HCT116 (cell line): Measurements from ENCODE around the gene GPR39. TPM values are rescaled to one million over a fixed set of nuclear protein-coding genes. Genes with fewer than 3 reads are reported as not detected.

ENCODE experiments used
- ATAC-seq: fragments of 200-7000 bp; cut with Tn5 transposase; 2 replicates; pipeline ENCODE4 v1.9.1; 2020; ENCODE audit warnings: mild to moderate bottlenecking, moderate library complexity
- BruUV-seq: library from RNA; stranded (reverse); fragments of 400-500 nt; replicated peaks from 2 replicates; lab custom pipeline; 2021; lab: Mats Ljungman, UMichigan
- CTCF ChIA-PET: fragments of 300-600 bp; sonication (Branson Sonifier 250); formaldehyde crosslinking; loops from one replicate; lab custom pipeline; 2021; ENCODE audit warnings: antibody characterized with exemption; lab: Charles Lee
- POLR2A ChIA-PET: fragments of 300-600, 350-600 bp; sonication (Branson Sonifier 250); formaldehyde crosslinking; loops from one replicate; lab custom pipeline; 2021; ENCODE audit warnings: antibody characterized with exemption; lab: Charles Lee
- RAD21 ChIA-PET, 2 experiments: fragments of 300-600 bp; sonication (Branson Sonifier 250); formaldehyde crosslinking; loops; one replicate each; lab custom pipeline; 2023; ENCODE audit warnings: low total read pairs in 2 of 2; ENCODE audit not compliant: uncharacterized antibody in 2 of 2, unreplicated experiment in 2 of 2, low non-redundant PET in 1 of 2; lab: Charles Lee
- DNase-seq: peaks from one replicate; pipeline ENCODE4 v3.0.0-alpha.2; 2010; ENCODE audit warnings: low read depth, low spot score
- H2AFZ ChIP-seq: fragments of 200-600 bp; shearing (Covaris generic), sonication (generic); 2 replicates; pipeline ENCODE4 v1.6.1; 2017; ENCODE audit warnings: low read depth, mixed run types, mixed read lengths, antibody characterized with exemption, low read length; ENCODE audit not compliant: poor library complexity, severe bottlenecking
- H3K27ac ChIP-seq: 2 replicates; pipeline ENCODE4 v1.5.1; 2012; ENCODE audit warnings: low read depth, low read length
- H3K27me3 ChIP-seq: fragments of 200-600 bp; sonication (generic); 2 replicates; pipeline ENCODE4 v1.6.1; 2016; ENCODE audit warnings: mixed run types, low read length, mixed read lengths; ENCODE audit not compliant: insufficient read depth
- H3K36me3 ChIP-seq, 2 experiments: fragments of 200-500 bp in 1 of 2; fragments of 200-600 bp in 1 of 2; sonication (Bioruptor generic) in 1 of 2; sonication (generic) in 1 of 2; 2 replicates each; pipeline versions ENCODE4 v1.5.1 to v1.6.1; 2014 to 2016; ENCODE audit warnings: low read length in 2 of 2, inconsistent platforms in 1 of 2, mixed read lengths in 1 of 2, mixed run types in 1 of 2; ENCODE audit not compliant: insufficient read depth in 2 of 2, control insufficient read depth in 1 of 2
- H3K4me1 ChIP-seq, 2 experiments: fragments of 200-600 bp in 1 of 2; sonication (generic) in 1 of 2; 2 replicates each; pipeline versions ENCODE4 v1.5.1 to v1.6.1; 2012 to 2017; ENCODE audit warnings: low read length in 2 of 2, inconsistent platforms in 1 of 2, mild to moderate bottlenecking in 1 of 2, mixed read lengths in 1 of 2, mixed run types in 1 of 2, moderate library complexity in 1 of 2; ENCODE audit not compliant: insufficient read depth in 2 of 2, control insufficient read depth in 1 of 2
- H3K4me2 ChIP-seq: fragments of 200-600 bp; sonication (generic); 2 replicates; pipeline ENCODE4 v1.6.1; 2017; ENCODE audit warnings: mixed run types, low read length, mixed read lengths
- H3K4me3 ChIP-seq, 2 experiments: fragments of 200-600 bp in 1 of 2; sonication (generic) in 1 of 2; replicated peaks in 1 of 2; 2 replicates each; pipeline ENCODE4 v1.5.1; 2011 to 2016; ENCODE audit warnings: low read length in 2 of 2, control low read depth in 1 of 2, low read depth in 1 of 2, mild to moderate bottlenecking in 1 of 2, mixed read lengths in 1 of 2, mixed run types in 1 of 2
- H3K79me2 ChIP-seq: fragments of 200-600 bp; sonication (generic); 2 replicates; pipeline ENCODE4 v1.6.1; 2017; ENCODE audit warnings: mild to moderate bottlenecking, mixed run types, low read length, moderate library complexity, mixed read lengths; ENCODE audit not compliant: insufficient read depth
- H3K9ac ChIP-seq: fragments of 200-600 bp; sonication (generic); 2 replicates; pipeline ENCODE4 v1.6.1; 2016; ENCODE audit warnings: low read length, mixed read lengths
- H3K9me2 ChIP-seq: fragments of 200-600 bp; sonication (generic), shearing (Covaris generic); 2 replicates; pipeline ENCODE4 v1.6.1; 2017; ENCODE audit warnings: mixed run types, mild to moderate bottlenecking, moderate library complexity; ENCODE audit not compliant: insufficient read depth
- H3K9me3 ChIP-seq, 2 experiments: fragments of 200-500 bp in 1 of 2; fragments of 200-600 bp in 1 of 2; sonication (Bioruptor generic) in 1 of 2; sonication (generic) in 1 of 2; 2 replicates each; pipeline ENCODE4 v1.6.1; 2014 to 2017; ENCODE audit warnings: low read length in 2 of 2, mixed read lengths in 2 of 2, inconsistent platforms in 1 of 2, low read depth in 1 of 2, mild to moderate bottlenecking in 1 of 2, mixed run types in 1 of 2, moderate library complexity in 1 of 2; ENCODE audit not compliant: control insufficient read depth in 1 of 2, insufficient read depth in 1 of 2
- H4K20me1 ChIP-seq: fragments of 200-600 bp; sonication (generic), shearing (Covaris generic); 2 replicates; pipeline ENCODE4 v1.6.1; 2017; ENCODE audit warnings: mixed run types, mild to moderate bottlenecking, moderate library complexity; ENCODE audit not compliant: insufficient read depth
- CBX3 ChIP-seq: IDR thresholded peaks from 2 replicates; pipeline ENCODE4 v1.6.1; 2012; ENCODE audit warnings: low read depth
- CTCF ChIP-seq, 3 experiments: fragments of 200-600 bp in 1 of 3; sonication (generic) in 1 of 3; IDR thresholded peaks in 2 of 3; conservative IDR thresholded peaks in 1 of 3; 2 replicates each; pipeline ENCODE4 v1.5.1; 2012 to 2017; ENCODE audit warnings: low read depth in 2 of 3, low read length in 2 of 3, antibody characterized with exemption in 1 of 3, borderline replicate concordance in 1 of 3, control low read depth in 1 of 3, mild to moderate bottlenecking in 1 of 3, mixed read lengths in 1 of 3, mixed run types in 1 of 3, moderate library complexity in 1 of 3; ENCODE audit not compliant: insufficient read depth in 1 of 3
- EGR1 ChIP-seq: IDR thresholded peaks from 2 replicates; pipeline ENCODE4 v1.6.1; 2012; ENCODE audit warnings: low read depth
- MAX ChIP-seq: IDR thresholded peaks from 2 replicates; pipeline ENCODE4 v1.6.1; 2012
- RAD21 ChIP-seq: IDR thresholded peaks from 2 replicates; pipeline ENCODE4 v1.6.1; 2012; ENCODE audit warnings: low read depth, mild to moderate bottlenecking
- SIN3A ChIP-seq: IDR thresholded peaks from 2 replicates; pipeline ENCODE4 v1.6.1; 2012; ENCODE audit warnings: low read depth
- SP1 ChIP-seq: IDR thresholded peaks from 2 replicates; pipeline ENCODE4 v1.6.1; 2012; ENCODE audit warnings: low read depth
- SRF ChIP-seq: IDR thresholded peaks from 2 replicates; pipeline ENCODE4 v1.6.1; 2012; ENCODE audit warnings: low read depth
- ZFX ChIP-seq: fragments of 450-650 bp; IDR thresholded peaks from 2 replicates; pipeline ENCODE4 v1.6.1; 2017
- ZNF274 ChIP-seq: fragments of 200-500 bp; sonication (Bioruptor generic); IDR thresholded peaks from 2 replicates; pipeline ENCODE4 v1.6.1; 2014; ENCODE audit warnings: mild to moderate bottlenecking, low read depth, low read length, inconsistent platforms
- intact Hi-C: fragments of 100-400 bp; cut with micrococcal nuclease; formaldehyde crosslinking; loops from 2 replicates; pipeline ENCODE4 v1.10.0; 2022
- total RNA-seq: library from RNA; stranded (reverse); gene quantifications from one replicate; pipeline ENCODE4 v1.2.1, GENCODE V29; 2021; ENCODE audit not compliant: unreplicated experiment

The GPR39 gene
- total RNA-seq, 1 experiment from 2014 or later = 5.1 TPM

DNA sequence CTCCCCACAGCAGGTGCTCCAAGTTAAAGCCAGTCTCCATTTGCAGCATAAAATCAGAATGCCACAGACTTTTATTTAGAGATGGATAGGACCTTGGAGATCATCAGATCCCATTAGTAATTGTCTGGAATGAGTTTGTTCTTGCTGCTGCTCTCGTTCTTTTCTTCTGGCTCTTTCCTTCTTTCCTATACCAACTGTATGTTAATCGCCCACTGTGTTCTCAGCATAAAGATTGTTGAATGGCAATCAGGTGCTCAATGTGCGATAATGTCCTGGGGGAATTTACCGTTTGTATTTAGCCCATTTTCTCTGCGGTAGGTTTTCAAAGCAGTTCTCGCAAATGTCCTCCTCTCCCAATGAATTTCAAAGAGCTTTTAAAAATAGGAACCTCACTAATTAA lies 3.3 kb downstream of the GPR39 start:
- ATAC-seq (no peak), DNase-seq (no peak)
- no peak for TF ChIP-seq RAD21
- no peak for TF ChIP-seq CBX3
- TF ChIP-seq SIN3A = no peak
- no peak for TF ChIP-seq SP1
- no peak for TF ChIP-seq SRF
- TF ChIP-seq ZNF274 = no peak
- no peak for TF ChIP-seq EGR1
- TF ChIP-seq ZFX = no peak
- Histone ChIP-seq H3K9ac (no peak overlapping the region), H3K27ac (no peak overlapping the region), H3K27me3 (no peaks in the 10 kb centered on the region), H3K4me3 (no peak overlapping the region), H3K36me3 (no peaks in the 10 kb centered on the region), H3K79me2 (no peaks in the 10 kb centered on the region; the same call in 1 of the 2 replicates), H3K4me1 (peaks cover 18 to 37% of the 10 kb centered on the region in 2 experiments), H3K9me3 (no peaks in the 10 kb centered on the region), H2AFZ (no peak overlapping the region), H4K20me1 (no peaks in the 10 kb centered on the region), H3K4me2 (no peak overlapping the region), H3K9me2 (no peaks in the 10 kb centered on the region)
- intact Hi-C loops = no loop called here
- POLR2A ChIA-PET = no interaction called here
- RAD21 ChIA-PET = no interaction called here
- BruUV-seq = no TSS peak
- CTCF ChIA-PET = no interaction called here

DNA sequence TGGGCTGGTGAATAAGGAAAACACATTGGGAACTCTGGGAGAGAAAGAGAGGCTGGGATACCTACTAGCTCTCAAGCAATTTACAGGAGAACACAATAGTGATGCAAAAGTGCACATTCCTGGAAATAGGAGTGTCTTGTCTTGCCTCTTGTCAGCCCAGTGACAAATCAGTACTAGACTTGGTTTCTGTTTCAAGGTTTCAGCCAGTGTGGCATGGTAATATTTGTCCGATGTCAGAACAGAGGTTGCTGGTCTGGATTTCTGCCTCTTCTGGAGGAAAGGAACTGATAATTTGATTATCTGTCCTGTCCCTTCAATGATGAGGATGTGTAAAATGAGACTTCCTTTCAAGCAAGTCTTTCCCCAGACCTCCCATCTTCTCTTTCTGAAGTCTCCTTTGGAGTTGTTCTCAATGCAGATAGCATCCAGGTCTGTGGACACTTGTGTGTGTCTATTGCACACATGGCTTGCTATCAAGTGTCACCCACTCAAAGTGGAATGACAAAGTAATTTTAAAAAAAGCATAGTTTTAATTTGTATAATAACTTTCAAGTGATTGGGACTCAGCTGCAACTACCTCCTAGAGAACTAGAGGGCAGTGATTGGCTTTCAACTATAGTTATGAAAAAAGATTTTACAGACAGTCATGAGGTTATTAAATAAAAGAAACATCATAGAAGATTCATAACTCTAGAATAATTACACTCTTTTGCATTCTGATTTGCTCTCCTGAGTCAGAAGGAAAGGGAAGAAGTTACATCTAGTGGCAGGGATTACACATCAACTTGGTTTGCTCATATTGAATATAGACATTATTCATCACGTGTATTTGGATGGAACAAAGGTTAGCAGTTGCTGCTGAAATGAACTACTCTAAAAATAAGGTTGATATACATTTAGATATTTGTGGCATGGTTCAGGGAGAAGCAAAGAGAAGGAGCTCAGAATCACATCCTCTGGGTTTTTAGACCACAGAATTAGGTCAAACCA lies 4.5 kb downstream of the GPR39 start:
- no peak overlapping the region for H2AFZ ChIP-seq
- no TSS peak for BruUV-seq
- H3K27ac ChIP-seq = no peak overlapping the region
- TF ChIP-seq RAD21 (0 out of 2 replicates have a peak, but pooled peaks have one; percentile 23), MAX (no peak), CTCF (IDR thresholded peaks at IDR 0.05 in 2 of 3, conservative IDR thresholded peaks at IDR 0.05 in 1 of 3; ENCODE audit: borderline replicate concordance in 1 of 3, insufficient read depth in 1 of 3, low read depth in 2 of 3, low read length in 2 of 3) (peak in 1 of 3 experiments; percentile 17; a peak in 1 of 6 replicates)
- no peak overlapping the region for H3K9ac ChIP-seq
- H4K20me1 ChIP-seq = no peaks in the 10 kb centered on the region
- H3K9me2 ChIP-seq = no peaks in the 10 kb centered on the region
- no peaks in the 10 kb centered on the region for H3K27me3 ChIP-seq
- RAD21 ChIA-PET = no interaction called here
- ATAC-seq (no peak), DNase-seq (no peak)
- H3K4me1 ChIP-seq = peaks cover 8 to 26% of the 10 kb centered on the region in 2 experiments
- POLR2A ChIA-PET = no interaction called here
- H3K36me3 ChIP-seq = no peaks in the 10 kb centered on the region
- no peaks in the 10 kb centered on the region; the same call in 1 of the 2 replicates for H3K79me2 ChIP-seq
- CTCF ChIA-PET = no interaction called here
- no peak overlapping the region for H3K4me3 ChIP-seq
- no peak overlapping the region for H3K4me2 ChIP-seq
- intact Hi-C loops = no loop called here
- H3K9me3 ChIP-seq = no peaks in the 10 kb centered on the region
